Measurements from ENCODE around the gene TOX3. TPM values are rescaled to one million over a fixed set of nuclear protein-coding genes. Genes with fewer than 3 reads are reported as not detected.

The TOX3 gene
- total RNA-seq, 1 experiment from 2014 or later = 20.2 TPM

DNA sequence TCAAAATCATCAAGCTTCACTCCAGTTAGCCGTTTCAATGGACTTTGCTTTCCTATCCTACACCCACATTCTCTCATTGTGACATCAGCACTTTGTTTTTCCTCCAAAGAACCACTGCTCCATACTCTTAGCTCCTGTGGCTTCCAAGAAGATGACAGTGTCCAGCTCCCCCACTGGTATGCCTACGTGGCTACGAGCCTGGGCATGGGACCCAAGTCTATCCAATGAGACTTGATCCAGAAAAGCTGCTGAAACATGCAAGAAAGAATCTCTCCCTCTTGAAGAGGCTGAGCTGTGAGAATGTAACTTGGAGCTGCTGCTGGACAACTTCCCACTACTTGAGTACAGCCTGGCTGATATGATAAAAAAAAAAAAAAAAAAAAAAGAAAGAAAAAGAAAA lies 9.4 kb downstream of the TOX3 start:
- H3K36me3 Mint-ChIP-seq (ENCODE audit: insufficient read depth in 1 of 3, low read depth in 3 of 3) = peaks cover 24 to 50% (median 32%) of the 10 kb centered on the region in 3 experiments; a peak in 6 of 7 replicates
- no peak overlapping the region for H2AFZ ChIP-seq (ENCODE audit: low read length)
- no peak overlapping the region for H3K56ac ChIP-seq (ENCODE audit: insufficient read length, low read depth, low read length)
- H4K5ac ChIP-seq (ENCODE audit: insufficient read length, low read depth, low read length) = no peak overlapping the region
- H3K14ac ChIP-seq (ENCODE audit: insufficient read depth, low read length) = no peak overlapping the region
- no peak overlapping the region for H2AK5ac ChIP-seq (ENCODE audit: insufficient read length, low read length)
- H3K79me2 ChIP-seq (ENCODE audit: insufficient read depth, low read length) = peaks cover 11% of the 10 kb centered on the region; the same call in 1 of the 2 replicates
- no peak overlapping the region for H3K27ac ChIP-seq (ENCODE audit: insufficient read length, low read depth, low read length)
- H3T11ph ChIP-seq (ENCODE audit: low read length) = no peak overlapping the region
- no peak overlapping the region for H4K8ac ChIP-seq (replicated peaks; ENCODE audit: insufficient read length, low read depth, low read length)
- no peak overlapping the region for H3K4me2 ChIP-seq (ENCODE audit: insufficient read depth, insufficient read length, low read length)
- no peaks in the 10 kb centered on the region for H3K23me2 ChIP-seq (ENCODE audit: insufficient read length, low read depth, low read length, poor library complexity, severe bottlenecking)
- no peak overlapping the region for H3K4me3 Mint-ChIP-seq
- H2BK20ac ChIP-seq (ENCODE audit: low read depth, low read length, poor library complexity, severe bottlenecking) = no peak overlapping the region
- no peak overlapping the region for H3K18ac ChIP-seq (ENCODE audit: insufficient read length, low read depth, low read length)
- H3K4me1 Mint-ChIP-seq = peaks cover 9 to 24% of the 10 kb centered on the region in 2 experiments
- DNase-seq = no peak
- no peaks in the 10 kb centered on the region for H3K9me3 ChIP-seq (ENCODE audit: control insufficient read depth, low read depth, low read length)
- H2BK120ac ChIP-seq (ENCODE audit: low read depth, low read length, poor library complexity, severe bottlenecking) = no peak overlapping the region
- H4K91ac ChIP-seq (ENCODE audit: insufficient read length, low read depth, low read length) = no peak overlapping the region
- peak overlapping the region in 2 of 3 experiments; percentile 48 to 66; a peak in 3 of 7 replicates for H3K27ac Mint-ChIP-seq
- no peak overlapping the region for H3K4ac ChIP-seq (ENCODE audit: low read depth, low read length)
- H3K23ac ChIP-seq (ENCODE audit: insufficient read length, low read depth, low read length) = no peak overlapping the region
- no peak overlapping the region for H2BK12ac ChIP-seq (ENCODE audit: insufficient read length, low read depth, low read length)
- peaks cover 15% of the 10 kb centered on the region for H3K79me1 ChIP-seq (ENCODE audit: insufficient read depth, low read depth, low read length, poor library complexity, severe bottlenecking)
- no peaks in the 10 kb centered on the region for H4K20me1 ChIP-seq (ENCODE audit: control insufficient read depth, insufficient read depth, insufficient read length)
- TF ChIP-seq, protein P1, sequence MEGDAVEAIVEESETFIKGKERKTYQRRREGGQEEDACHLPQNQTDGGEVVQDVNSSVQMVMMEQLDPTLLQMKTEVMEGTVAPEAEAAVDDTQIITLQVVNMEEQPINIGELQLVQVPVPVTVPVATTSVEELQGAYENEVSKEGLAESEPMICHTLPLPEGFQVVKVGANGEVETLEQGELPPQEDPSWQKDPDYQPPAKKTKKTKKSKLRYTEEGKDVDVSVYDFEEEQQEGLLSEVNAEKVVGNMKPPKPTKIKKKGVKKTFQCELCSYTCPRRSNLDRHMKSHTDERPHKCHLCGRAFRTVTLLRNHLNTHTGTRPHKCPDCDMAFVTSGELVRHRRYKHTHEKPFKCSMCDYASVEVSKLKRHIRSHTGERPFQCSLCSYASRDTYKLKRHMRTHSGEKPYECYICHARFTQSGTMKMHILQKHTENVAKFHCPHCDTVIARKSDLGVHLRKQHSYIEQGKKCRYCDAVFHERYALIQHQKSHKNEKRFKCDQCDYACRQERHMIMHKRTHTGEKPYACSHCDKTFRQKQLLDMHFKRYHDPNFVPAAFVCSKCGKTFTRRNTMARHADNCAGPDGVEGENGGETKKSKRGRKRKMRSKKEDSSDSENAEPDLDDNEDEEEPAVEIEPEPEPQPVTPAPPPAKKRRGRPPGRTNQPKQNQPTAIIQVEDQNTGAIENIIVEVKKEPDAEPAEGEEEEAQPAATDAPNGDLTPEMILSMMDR (conservative IDR thresholded peaks at IDR 0.05) = no peak
- no peaks in the 10 kb centered on the region for H3K27me3 ChIP-seq (ENCODE audit: insufficient read depth, low read length)
- H3K4me1 ChIP-seq (ENCODE audit: insufficient read depth, low read length) = peaks cover 3% of the 10 kb centered on the region; the same call in 1 of the 2 replicates
- H2BK15ac ChIP-seq (ENCODE audit: low read depth, low read length) = no peak overlapping the region
- no peak overlapping the region for H3K9ac ChIP-seq (ENCODE audit: extremely low read depth, insufficient read length, low read length)
- H3K9me3 Mint-ChIP-seq = no peaks in the 10 kb centered on the region
- H2BK5ac ChIP-seq (ENCODE audit: insufficient read length, low read length) = no peak overlapping the region
- H3K27me3 Mint-ChIP-seq (ENCODE audit: low read depth) = no peaks in the 10 kb centered on the region
- whole genome bisulfite sequencing (ENCODE audit: extremely low coverage, insufficient read length, low lambda C conversion rate) = no CpG with 5 or more reads among the region's 3 CpGs

Data from H9 (cell line).